ENCODE data around the gene IQGAP3.

The IQGAP3 gene

DNA sequence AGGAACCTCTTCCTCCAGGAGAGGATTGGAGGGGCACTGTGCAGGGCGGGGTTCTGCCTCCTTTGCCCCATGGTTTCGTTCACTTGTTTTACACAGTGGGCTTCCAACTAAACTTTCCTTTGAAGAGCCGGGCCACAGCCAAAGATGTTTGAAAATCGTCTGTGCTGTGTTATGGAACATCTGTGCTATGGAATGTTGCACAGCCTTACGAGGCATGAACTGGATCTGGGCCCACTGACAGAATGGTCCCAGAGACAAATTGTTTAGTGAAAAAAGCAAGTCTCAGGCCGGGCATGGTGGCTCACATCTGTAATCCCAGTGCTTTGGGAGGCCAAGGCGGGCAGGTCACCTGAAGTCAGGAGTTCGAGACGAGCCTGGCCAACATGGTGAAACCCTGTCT is 59.2 kb downstream of the IQGAP3 start:
- no peak overlapping the region for H3K4me3 Mint-ChIP-seq
- H3K27me3 Mint-ChIP-seq, result no peaks in the 10 kb centered on the region
- no peaks in the 10 kb centered on the region for H3K9me3 Mint-ChIP-seq
- no peak overlapping the region for H3K27ac Mint-ChIP-seq
- no peaks in the 10 kb centered on the region for H3K36me3 Mint-ChIP-seq
- ATAC-seq (replicated peaks), result no peak
- peaks cover 14% of the 10 kb centered on the region in 2 donors for H3K4me1 Mint-ChIP-seq
- DNase-seq, result no peak

DNA sequence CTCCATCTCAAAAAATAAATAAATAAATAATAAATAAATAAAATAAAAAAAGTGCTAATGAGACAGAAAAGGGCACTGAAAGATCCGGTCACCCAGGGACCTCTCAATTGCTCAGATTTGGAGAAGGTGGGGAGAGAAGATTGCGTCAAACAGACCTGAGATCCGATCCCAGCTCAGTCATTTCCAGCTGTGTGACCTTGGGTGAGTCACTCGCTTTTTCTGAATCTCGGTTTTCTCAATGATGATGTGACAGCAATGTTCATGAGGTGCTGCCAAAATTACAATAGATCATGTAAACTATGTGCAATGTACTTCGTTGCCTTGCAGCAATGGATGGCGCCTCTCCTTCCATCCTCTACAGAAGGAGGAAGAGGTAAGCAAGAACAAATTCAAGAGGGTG is 60.7 kb downstream of the IQGAP3 start:
- H3K27ac Mint-ChIP-seq, result no peak overlapping the region
- H3K27me3 Mint-ChIP-seq, result no peaks in the 10 kb centered on the region
- no peaks in the 10 kb centered on the region for H3K36me3 Mint-ChIP-seq
- ATAC-seq (replicated peaks) (no peak), DNase-seq (no peak)
- peaks cover 18% of the 10 kb centered on the region in 2 donors for H3K4me1 Mint-ChIP-seq
- no peaks in the 10 kb centered on the region for H3K9me3 Mint-ChIP-seq
- H3K4me3 Mint-ChIP-seq, result no peak overlapping the region

DNA sequence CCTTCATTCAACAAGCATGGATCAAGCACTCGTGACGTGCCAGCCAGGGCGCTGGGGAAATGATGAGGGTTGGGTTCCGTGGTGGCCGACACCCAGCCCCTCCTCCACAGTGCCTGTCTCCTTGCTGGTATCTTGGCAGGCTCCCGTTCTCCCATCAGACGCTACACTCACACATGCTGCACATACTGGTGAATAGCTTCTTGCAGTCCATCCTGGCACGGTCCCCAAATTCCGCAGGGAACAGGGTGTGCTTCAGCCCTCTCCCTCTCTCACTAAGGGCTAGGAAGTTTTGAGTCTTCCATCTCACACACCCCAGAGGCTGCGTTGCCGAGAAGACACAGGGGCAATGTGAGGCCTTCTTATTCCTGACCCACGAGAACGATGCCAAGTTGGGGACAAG is 61.7 kb downstream of the IQGAP3 start:
- Mint-ChIP-seq H3K36me3 (no peaks in the 10 kb centered on the region), H3K4me1 (peaks cover 20 to 21% of the 10 kb centered on the region in 2 donors), H3K9me3 (no peaks in the 10 kb centered on the region), H3K4me3 (no peak overlapping the region), H3K27ac (no peak overlapping the region), H3K27me3 (no peaks in the 10 kb centered on the region)
- ATAC-seq (replicated peaks) (no peak), DNase-seq (no peak)

DNA sequence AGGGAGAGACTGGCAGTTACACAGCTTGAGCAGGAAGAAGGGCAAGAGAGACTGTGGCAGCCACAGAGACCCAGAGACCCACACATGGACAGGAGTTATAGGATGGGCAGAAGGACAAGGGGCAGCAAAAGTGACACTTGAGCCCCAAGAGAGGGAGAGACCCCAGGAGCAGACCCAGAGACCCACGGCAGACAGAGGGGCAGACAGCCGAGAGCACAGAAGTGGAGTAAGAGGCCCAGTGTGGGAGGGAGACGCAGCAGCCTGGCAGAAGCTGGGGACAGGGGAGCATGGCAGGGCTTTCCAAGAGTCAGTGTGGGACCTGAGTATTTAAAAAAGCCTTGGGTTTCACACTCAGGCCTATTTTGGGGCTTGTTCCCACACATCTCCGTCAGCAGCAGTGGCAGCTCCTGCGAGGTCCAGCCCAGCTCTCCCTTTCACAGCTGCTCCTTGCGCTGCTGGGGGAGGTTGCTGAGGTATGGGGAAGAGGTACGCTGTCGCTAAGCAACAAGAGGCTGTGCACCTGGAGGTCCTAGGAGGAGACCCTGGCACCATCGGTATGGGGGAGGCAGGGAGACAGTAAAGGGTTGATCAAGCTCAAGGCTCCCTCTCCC is 62.8 kb downstream of the IQGAP3 start:
- H3K36me3 Mint-ChIP-seq, result peaks cover 2 to 4% of the 10 kb centered on the region in 2 donors
- no peak for ATAC-seq (replicated peaks)
- no peak overlapping the region for H3K4me3 Mint-ChIP-seq
- peak overlapping the region; percentile 28 for H3K27ac Mint-ChIP-seq
- peaks cover 28 to 31% of the 10 kb centered on the region in 2 donors for H3K4me1 Mint-ChIP-seq
- no peak for DNase-seq
- no peaks in the 10 kb centered on the region for H3K9me3 Mint-ChIP-seq
- H3K27me3 Mint-ChIP-seq, result no peaks in the 10 kb centered on the region

DNA sequence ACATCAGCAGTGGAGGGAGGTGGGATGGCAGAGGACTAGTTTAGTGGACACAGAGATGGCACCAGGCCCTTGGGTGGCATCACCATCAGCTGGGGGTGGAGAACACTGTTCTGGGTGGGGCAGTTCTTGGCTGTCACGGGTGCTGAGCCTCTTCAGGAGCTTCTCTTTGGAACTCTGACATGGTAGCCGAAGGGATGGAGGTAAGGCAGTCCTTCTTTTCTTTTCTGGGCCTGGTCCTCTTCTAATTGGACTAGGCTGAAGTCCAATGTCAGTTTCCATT is 63.5 kb downstream of the IQGAP3 start:
- no peaks in the 10 kb centered on the region for H3K9me3 Mint-ChIP-seq
- DNase-seq (no peak), ATAC-seq (replicated peaks) (no peak)
- peaks cover 35 to 37% of the 10 kb centered on the region in 2 donors for H3K4me1 Mint-ChIP-seq
- H3K36me3 Mint-ChIP-seq, result peaks cover 2 to 4% of the 10 kb centered on the region in 2 donors
- H3K27me3 Mint-ChIP-seq, result no peaks in the 10 kb centered on the region
- H3K27ac Mint-ChIP-seq, result peak overlapping the region; percentile 92
- H3K4me3 Mint-ChIP-seq, result no peak overlapping the region

DNA sequence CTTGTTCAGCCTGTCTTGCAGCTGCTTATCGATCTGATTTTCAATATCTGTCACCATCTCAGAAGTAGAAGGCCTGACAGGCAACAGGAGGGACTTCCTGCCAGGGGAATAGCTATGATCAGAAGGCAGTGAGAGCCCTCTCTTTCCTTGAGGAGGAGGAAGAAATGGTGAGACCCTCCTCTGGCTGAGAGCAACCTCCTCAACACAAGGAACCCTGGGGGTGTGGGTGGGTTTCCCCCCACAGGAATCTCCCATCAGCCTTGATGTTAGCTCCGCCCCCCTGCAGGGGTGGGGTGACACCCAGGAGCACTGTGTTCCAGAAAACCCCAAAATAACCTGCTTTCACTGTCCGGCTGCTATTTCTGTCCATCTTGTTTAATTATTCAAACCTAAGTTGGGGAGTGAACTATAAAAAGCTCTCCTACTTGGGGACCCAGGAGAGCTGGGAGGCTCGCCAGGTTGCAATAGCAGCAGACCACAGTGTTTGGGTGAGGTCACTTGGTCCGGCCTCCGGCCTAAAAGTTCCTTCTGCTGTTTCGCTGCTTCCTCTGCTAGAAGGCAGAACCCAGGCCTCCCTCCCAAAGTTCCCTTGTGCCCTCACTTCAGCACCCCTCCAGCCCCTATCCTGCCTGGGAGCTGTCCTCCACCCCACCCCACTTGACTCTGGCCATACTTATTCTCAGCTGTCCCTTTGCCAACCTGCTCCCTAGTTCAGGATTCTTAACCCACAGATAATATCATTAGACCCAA is 64.0 kb downstream of the IQGAP3 start:
- Mint-ChIP-seq H3K36me3 (peaks cover 2 to 4% of the 10 kb centered on the region in 2 donors), H3K4me3 (peak overlapping the region; percentile 66 to 81), H3K27ac (peak overlapping the region; percentile 92), H3K27me3 (no peaks in the 10 kb centered on the region), H3K9me3 (no peaks in the 10 kb centered on the region), H3K4me1 (peaks cover 38 to 42% of the 10 kb centered on the region in 2 donors)
- no peak for DNase-seq
- ATAC-seq (replicated peaks), result no peak

DNA sequence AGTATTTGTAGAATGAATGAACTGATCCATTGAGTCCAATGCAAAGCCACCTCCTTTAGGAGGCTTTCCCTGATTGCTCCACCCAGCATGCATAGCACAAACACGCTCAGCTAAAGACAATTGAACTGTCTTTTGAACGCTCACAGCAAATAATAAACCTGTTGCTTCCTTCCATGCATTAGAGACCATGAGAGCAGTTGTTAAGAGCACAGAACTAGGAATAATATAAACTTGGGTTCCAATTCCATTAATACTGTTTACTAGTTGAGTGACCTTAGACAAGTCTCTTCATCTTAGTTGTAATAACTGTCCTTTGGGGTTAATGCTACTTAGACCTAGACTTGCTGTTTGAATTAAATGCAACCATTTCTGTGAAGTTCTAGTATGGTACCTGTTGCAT is 65.9 kb downstream of the IQGAP3 start:
- peaks cover 2 to 4% of the 10 kb centered on the region in 2 donors for H3K36me3 Mint-ChIP-seq
- H3K4me1 Mint-ChIP-seq, result peaks cover 50 to 54% of the 10 kb centered on the region in 2 donors
- ATAC-seq (replicated peaks), result no peak
- no peak for DNase-seq
- H3K4me3 Mint-ChIP-seq, result no peak overlapping the region
- H3K27ac Mint-ChIP-seq, result peak overlapping the region; percentile 98
- H3K27me3 Mint-ChIP-seq, result no peaks in the 10 kb centered on the region
- H3K9me3 Mint-ChIP-seq, result no peaks in the 10 kb centered on the region

DNA sequence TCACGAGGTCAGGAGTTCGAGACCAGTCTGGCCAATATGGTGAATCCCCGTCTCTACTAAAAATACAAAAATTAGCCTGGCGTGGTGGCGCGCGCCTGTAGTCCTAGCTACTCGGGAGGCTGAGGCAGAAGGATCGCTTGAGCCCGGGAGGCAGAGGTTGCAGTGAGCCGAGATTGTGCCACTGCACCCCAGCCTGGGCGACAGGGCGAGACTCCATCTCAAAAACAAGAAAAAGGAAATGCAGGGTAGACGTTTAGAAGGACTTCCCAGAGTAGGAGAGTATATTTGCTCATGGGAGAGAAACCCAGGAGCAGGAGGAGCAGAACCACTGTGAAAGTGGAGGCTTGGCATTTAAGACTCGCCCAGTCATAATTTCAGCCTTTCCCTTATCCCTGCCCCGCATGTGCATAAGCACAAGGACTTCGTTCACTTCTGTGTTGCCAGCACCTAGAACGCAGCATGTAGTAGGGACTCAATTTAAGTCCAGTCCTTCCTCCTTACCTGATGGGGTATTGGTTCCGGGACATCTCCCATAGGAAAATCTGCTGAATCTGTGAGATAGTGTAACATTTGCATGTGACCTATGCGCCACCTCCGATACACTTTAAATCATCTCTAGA is 66.6 kb downstream of the IQGAP3 start:
- Mint-ChIP-seq H3K27ac (peak overlapping the region; percentile 98), H3K9me3 (no peaks in the 10 kb centered on the region), H3K4me3 (peak overlapping the region; percentile 73 to 79), H3K36me3 (peaks cover 2 to 4% of the 10 kb centered on the region in 2 donors), H3K27me3 (no peaks in the 10 kb centered on the region), H3K4me1 (peaks cover 50 to 54% of the 10 kb centered on the region in 2 donors)
- ATAC-seq (replicated peaks) (no peak), DNase-seq (no peak)

DNA sequence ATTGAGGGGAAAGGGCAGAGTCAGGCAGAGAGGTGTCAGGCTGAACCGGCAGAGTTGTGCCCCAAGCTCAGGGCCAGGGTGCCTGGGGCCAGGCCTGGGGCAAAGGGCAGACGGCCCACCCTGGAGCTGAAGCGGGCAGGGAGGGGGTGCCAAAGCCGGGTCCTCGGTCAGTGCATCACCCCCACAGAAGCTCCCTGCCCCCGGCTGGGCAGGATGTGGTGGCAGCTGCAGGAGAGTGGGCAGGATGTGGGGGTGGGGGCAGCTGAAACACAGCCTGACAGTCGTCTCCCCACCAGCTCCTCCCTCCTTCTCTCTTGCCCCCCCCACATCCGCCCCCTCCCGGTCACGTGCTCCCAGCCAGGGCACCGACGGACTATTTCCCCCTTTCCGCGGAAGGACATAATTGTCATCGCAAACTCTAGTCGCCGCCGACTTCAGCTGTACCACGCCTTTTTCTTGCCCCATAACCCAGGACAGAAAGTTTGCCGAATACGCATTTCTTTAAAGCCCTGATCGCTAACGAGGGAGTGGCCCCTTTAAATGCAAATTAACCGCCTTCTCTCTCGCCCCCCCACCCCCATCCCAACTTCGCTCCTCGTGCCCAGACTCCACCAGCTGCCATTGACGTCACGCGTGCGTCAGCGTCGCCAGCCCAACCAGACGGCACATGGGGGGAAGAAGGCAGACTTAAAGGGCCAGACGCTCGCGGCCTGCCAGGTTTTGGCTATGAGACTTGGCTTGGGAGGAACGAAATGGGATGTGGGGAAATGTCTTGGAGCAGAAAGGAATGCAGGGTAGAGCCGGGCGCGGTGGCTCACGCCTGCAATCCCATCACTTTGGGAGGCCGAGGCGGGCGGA is 67.3 kb downstream of the IQGAP3 start:
- DNase-seq (peak; percentile 91), ATAC-seq (replicated peaks) (peak; percentile 42 to 51)
- Mint-ChIP-seq H3K36me3 (peaks cover 4 to 6% of the 10 kb centered on the region in 2 donors), H3K27me3 (no peaks in the 10 kb centered on the region), H3K27ac (peak overlapping the region; percentile 98), H3K4me3 (peak overlapping the region; percentile 73 to 79), H3K9me3 (no peaks in the 10 kb centered on the region), H3K4me1 (peaks cover 50 to 54% of the 10 kb centered on the region in 2 donors)

DNA sequence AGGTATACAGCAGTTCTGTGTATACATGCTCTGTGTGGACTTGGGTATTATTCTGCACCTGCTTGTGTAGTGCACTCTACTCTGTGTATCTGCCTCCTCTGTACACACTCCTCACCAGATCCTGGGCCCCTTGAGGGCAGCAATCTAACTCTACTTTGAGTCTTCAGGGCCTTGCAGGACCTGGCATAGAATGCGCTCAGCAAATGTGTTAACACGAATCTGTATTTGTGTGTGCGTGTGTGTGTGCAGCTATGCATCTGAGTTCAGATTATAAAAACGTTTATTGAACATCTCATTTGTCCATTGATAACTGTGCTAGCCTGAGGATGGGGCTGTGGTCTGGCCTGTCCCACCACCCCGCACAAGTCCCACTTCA is 67.9 kb downstream of the IQGAP3 start:
- Mint-ChIP-seq H3K4me1 (peaks cover 49 to 54% of the 10 kb centered on the region in 2 donors), H3K4me3 (peak overlapping the region; percentile 73 to 79), H3K27ac (peak overlapping the region; percentile 98), H3K36me3 (peaks cover 5 to 8% of the 10 kb centered on the region in 2 donors), H3K9me3 (no peaks in the 10 kb centered on the region), H3K27me3 (no peaks in the 10 kb centered on the region)
- DNase-seq (no peak), ATAC-seq (replicated peaks) (peak; percentile 3 to 5)

DNA sequence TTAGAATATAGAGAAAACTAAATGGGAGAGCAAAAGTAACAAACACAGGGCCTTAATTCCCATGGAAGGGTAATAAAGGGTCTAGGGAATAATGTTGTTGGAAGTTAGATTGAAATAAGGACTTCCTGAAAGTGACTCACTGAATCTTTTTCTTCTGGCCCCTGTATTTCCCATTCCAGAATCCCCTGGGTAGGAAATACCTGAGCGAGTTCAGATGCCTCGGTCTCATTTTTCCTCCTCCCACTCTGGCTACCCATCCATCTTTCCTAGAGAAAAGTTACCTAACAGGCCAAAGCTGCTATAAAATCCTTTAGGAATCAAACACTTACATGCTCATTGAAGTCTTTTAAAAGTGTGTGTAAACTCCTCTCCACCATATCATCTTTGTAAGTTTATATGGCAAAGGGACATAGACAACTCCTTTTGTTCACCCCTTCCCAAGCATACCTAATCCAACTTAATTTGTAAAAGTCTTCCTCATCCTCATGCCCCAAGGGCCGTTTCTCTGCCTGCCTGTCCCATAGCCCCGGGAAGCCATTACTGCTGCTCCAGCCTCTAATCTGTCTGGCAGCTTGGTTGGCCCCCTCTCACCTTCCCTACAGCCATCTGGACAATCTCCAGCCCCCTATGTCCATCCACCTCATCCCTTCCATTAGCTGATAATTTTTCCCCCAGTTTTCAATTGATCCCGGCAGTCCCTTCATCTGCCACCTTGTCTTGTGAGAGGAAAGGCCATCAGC is 68.5 kb downstream of the IQGAP3 start:
- Mint-ChIP-seq H3K4me1 (peaks cover 46 to 58% of the 10 kb centered on the region in 2 donors), H3K27me3 (no peaks in the 10 kb centered on the region), H3K27ac (peak overlapping the region; percentile 98), H3K36me3 (peaks cover 7 to 8% of the 10 kb centered on the region in 2 donors), H3K9me3 (no peaks in the 10 kb centered on the region), H3K4me3 (peak overlapping the region; percentile 62 to 73)
- no peak for DNase-seq
- ATAC-seq (replicated peaks), result no peak

DNA sequence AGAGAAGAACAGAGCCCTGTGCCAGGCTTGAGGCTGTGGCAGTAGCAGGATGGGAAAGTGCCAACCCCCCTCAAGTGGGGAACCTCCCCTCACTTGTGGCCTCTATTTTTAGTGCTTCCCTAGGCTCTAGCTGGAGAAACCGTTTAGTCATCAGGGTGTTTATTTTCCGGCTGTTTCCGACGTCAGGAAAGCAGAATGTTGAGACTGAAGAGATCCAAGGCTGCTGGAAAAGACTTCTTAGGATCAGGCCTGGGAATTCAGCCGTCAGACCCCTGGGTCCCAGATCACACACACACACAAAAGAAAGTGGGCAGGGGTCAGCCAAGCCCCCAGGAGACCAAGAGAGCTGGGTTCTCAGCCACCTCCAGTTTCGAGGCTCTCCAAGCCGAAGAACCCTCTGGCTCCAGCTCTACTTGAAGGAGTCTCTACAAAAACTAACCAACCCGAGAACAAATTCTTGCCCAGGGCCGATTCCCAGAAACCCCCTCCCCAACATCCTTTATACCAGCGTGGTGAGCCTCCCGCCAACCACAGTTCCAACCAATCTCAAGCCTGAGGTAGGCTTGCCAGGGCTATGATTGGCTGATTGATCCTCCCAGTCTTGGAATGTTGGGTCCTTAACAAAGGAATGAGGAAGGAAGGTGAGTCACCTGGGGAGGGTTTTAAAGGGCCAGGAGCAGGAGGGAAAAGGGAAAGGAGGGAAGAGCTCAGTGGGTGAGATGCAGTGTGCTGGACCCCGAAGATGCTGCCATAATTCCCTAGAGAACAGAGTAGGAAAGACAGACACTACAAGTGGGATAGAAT is 69.3 kb downstream of the IQGAP3 start:
- no peaks in the 10 kb centered on the region for H3K27me3 Mint-ChIP-seq
- peaks cover 7 to 11% of the 10 kb centered on the region in 2 donors for H3K36me3 Mint-ChIP-seq
- no peaks in the 10 kb centered on the region for H3K9me3 Mint-ChIP-seq
- peaks cover 44 to 59% of the 10 kb centered on the region in 2 donors for H3K4me1 Mint-ChIP-seq
- H3K4me3 Mint-ChIP-seq, result peak overlapping the region; percentile 46 to 62
- DNase-seq, result no peak
- H3K27ac Mint-ChIP-seq, result peak overlapping the region; percentile 97
- ATAC-seq (replicated peaks), result no peak

DNA sequence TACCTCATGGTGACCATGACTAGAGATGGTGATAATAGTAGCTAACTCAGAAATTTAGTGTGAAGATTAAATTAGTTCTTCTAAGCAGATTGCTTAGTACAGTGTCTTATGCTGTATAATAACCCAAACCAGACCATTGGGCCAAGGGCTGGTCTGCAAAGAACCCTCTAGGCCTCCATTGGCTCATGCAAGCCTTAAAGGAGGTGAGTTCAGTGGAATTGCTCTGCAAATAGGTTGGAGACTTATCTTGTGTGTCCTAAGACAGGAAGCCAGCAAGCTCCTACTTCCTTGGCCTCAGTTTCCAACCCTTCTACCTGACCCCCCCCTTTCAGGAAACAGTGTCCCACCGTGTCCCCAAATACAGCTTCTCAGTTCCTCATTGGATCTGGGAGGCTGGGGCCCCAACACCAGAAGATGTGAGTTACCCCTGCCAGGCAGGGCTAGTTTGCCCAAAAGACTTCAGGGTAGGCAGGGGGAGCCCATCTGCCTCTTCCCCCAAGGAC is 69.9 kb downstream of the IQGAP3 start:
- peak overlapping the region; percentile 97 for H3K27ac Mint-ChIP-seq
- H3K36me3 Mint-ChIP-seq, result peaks cover 12 to 17% of the 10 kb centered on the region in 2 donors
- DNase-seq, result no peak
- no peaks in the 10 kb centered on the region for H3K27me3 Mint-ChIP-seq
- H3K4me1 Mint-ChIP-seq, result peaks cover 48 to 61% of the 10 kb centered on the region in 2 donors
- peak overlapping the region; percentile 85 to 98 for H3K4me3 Mint-ChIP-seq
- no peaks in the 10 kb centered on the region for H3K9me3 Mint-ChIP-seq
- no peak for ATAC-seq (replicated peaks)
